KMS-11 (cell line): ENCODE measurements around the gene TRMT5.

Experiments
- H2AFZ ChIP-seq: fragments of 200-600 bp; sonication (generic); 2 replicates; pipeline ENCODE4 v1.6.1; 2016; ENCODE audit warnings: antibody characterized with exemption, mixed run types, low read depth
- H3K27ac ChIP-seq: fragments of 200-600 bp; sonication (generic); 2 replicates; pipeline ENCODE4 v1.6.1; 2016; ENCODE audit warnings: mild to moderate bottlenecking, mixed run types
- H3K27me3 ChIP-seq: fragments of 200-600 bp; sonication (generic); 2 replicates; pipeline ENCODE4 v1.6.1; 2017; ENCODE audit warnings: mild to moderate bottlenecking, low read depth, mixed run types, moderate library complexity; ENCODE audit not compliant: insufficient read depth
- H3K36me3 ChIP-seq: fragments of 200-600 bp; sonication (generic); 2 replicates; pipeline ENCODE4 v1.6.1; 2017; ENCODE audit warnings: mild to moderate bottlenecking, mixed run types; ENCODE audit not compliant: insufficient read depth
- H3K4me1 ChIP-seq: fragments of 200-600 bp; sonication (generic); 2 replicates; pipeline ENCODE4 v1.6.1; 2016; ENCODE audit warnings: mild to moderate bottlenecking, low read depth, mixed run types; ENCODE audit not compliant: poor library complexity, severe bottlenecking
- H3K4me2 ChIP-seq: fragments of 200-600 bp; sonication (generic); 2 replicates; pipeline ENCODE4 v1.7.0; 2016; ENCODE audit warnings: mild to moderate bottlenecking, mixed run types
- H3K4me3 ChIP-seq: fragments of 200-600 bp; sonication (generic); IDR thresholded peaks from 2 replicates; pipeline ENCODE4 v1.6.1; 2017; ENCODE audit warnings: low read depth, low read length, mixed read lengths; ENCODE audit not compliant: insufficient read depth
- H3K79me2 ChIP-seq: fragments of 200-600 bp; sonication (generic); 2 replicates; pipeline ENCODE4 v1.6.1; 2016; ENCODE audit warnings: low read depth, mixed run types; ENCODE audit not compliant: insufficient read depth
- H3K9ac ChIP-seq: fragments of 200-600 bp; sonication (generic); 2 replicates; pipeline ENCODE4 v1.6.1; 2016; ENCODE audit warnings: mild to moderate bottlenecking, mixed run types
- H4K20me1 ChIP-seq: fragments of 200-600 bp; sonication (generic); 2 replicates; pipeline ENCODE4 v1.6.1; 2016; ENCODE audit warnings: mild to moderate bottlenecking, mixed run types; ENCODE audit not compliant: insufficient read depth
- TF ChIP-seq, protein P1 (sequence below): fragments of 200-600 bp; sonication (generic); conservative IDR thresholded peaks from 2 replicates; pipeline ENCODE4 v1.6.1; 2017; ENCODE audit warnings: low read depth, mild to moderate bottlenecking, antibody characterized with exemption, low read length, moderate library complexity, mixed read lengths

The TRMT5 gene

DNA sequence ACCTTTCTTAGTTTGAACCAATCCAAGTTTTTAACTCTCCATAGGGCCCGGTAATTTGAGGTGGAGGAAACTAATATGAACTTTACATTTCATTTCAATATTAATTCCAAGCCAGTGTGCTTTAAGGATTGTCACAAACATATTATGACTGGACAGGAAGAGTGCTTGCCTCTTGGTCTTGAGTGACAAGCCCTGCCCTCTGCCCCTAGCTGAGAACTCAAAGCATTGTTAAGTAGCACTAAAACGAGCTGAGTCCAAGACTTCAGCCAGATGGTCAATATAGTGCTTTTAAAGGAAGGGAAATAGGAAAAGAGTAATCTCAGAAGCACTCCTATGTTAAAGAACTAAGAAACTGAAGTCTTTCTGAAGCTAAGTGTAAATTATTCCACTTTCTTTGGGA is 17.1 kb downstream of the TRMT5 start:
- H3K4me3 ChIP-seq: no peak overlapping the region

DNA sequence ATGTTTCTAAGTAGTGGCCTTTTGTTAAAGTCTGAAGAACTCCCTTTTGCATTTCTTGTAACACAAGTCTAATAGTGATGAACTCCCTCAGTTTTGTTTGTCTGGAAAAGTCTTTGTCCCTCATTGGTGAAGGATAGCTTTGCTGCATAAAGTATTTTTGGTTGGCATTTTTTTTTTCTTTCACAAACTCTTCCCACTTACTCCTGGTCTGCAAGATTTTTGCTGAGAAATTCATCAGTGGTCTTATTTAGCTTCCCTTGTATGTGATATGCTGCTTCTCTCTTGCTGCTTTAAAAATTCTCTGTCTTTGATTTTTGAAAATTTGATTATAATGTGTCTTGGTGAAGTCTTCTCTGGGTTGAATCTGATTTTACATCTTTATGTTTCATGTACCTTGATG is 22.7 kb downstream of the TRMT5 start:
- no peak overlapping the region for H3K4me2 ChIP-seq

More for the DNA sequence above, 17.1 kb downstream of the TRMT5 start:
- Histone ChIP-seq H3K4me1 (peaks cover 8% of the 10 kb centered on the region), H3K4me2 (no peak overlapping the region), H4K20me1 (no peaks in the 10 kb centered on the region), H3K27me3 (no peaks in the 10 kb centered on the region), H3K9ac (no peak overlapping the region), H3K79me2 (no peaks in the 10 kb centered on the region), H2AFZ (no peak overlapping the region), H3K36me3 (no peaks in the 10 kb centered on the region), H3K27ac (no peak overlapping the region)
- TF ChIP-seq, protein P1, sequence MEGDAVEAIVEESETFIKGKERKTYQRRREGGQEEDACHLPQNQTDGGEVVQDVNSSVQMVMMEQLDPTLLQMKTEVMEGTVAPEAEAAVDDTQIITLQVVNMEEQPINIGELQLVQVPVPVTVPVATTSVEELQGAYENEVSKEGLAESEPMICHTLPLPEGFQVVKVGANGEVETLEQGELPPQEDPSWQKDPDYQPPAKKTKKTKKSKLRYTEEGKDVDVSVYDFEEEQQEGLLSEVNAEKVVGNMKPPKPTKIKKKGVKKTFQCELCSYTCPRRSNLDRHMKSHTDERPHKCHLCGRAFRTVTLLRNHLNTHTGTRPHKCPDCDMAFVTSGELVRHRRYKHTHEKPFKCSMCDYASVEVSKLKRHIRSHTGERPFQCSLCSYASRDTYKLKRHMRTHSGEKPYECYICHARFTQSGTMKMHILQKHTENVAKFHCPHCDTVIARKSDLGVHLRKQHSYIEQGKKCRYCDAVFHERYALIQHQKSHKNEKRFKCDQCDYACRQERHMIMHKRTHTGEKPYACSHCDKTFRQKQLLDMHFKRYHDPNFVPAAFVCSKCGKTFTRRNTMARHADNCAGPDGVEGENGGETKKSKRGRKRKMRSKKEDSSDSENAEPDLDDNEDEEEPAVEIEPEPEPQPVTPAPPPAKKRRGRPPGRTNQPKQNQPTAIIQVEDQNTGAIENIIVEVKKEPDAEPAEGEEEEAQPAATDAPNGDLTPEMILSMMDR: no peak

DNA sequence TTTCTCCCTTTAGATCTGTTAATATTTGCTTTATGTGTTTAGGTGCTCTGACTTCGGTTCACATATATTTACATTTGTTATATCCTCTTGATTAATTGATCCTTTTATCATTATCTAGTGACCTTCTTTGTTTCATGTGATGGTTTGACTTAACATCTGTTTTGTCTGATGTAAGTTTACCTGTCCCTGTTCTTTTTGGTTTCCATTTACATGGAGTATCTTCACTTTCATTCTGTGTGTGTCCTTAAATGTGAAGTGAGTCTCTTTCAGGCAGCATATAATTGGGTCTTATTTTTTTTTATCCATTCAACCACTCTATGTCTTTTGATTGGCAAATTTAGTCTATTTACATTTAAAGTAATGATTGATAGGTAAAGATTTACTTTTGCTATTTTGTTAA is 24.2 kb downstream of the TRMT5 start:
- Histone ChIP-seq H3K4me1 (no peaks in the 10 kb centered on the region), H3K79me2 (no peaks in the 10 kb centered on the region), H4K20me1 (no peaks in the 10 kb centered on the region), H3K9ac (no peak overlapping the region), H3K4me2 (no peak overlapping the region), H2AFZ (no peak overlapping the region), H3K36me3 (no peaks in the 10 kb centered on the region), H3K27me3 (no peaks in the 10 kb centered on the region), H3K4me3 (no peak overlapping the region), H3K27ac (no peak overlapping the region)
- TF ChIP-seq, protein P1: no peak

More for the DNA sequence above, 22.7 kb downstream of the TRMT5 start:
- Histone ChIP-seq H3K4me1 (no peaks in the 10 kb centered on the region), H3K27ac (no peak overlapping the region), H3K36me3 (no peaks in the 10 kb centered on the region), H3K4me3 (no peak overlapping the region), H3K9ac (no peak overlapping the region), H2AFZ (no peak overlapping the region), H3K27me3 (no peaks in the 10 kb centered on the region), H4K20me1 (no peaks in the 10 kb centered on the region), H3K79me2 (no peaks in the 10 kb centered on the region)
- TF ChIP-seq, protein P1: no peak

DNA sequence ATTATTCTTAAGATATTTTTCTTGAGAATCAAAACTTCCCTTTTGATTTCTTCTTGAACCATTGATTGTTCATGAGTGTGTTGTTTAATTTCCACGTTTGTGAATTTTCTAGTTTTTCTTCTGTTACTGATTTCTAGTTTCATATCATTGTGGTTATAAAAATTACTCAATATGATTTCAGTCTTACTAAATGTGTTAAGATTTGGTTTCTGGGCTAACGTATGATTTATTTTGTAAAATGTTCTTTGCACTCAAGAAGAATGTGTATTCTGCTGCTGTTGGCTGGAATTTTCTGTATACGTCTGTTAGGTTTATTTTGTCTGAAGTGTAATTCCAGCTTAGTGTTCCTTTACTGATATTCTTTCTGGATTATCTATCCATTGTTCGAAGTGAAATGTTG is 24.7 kb downstream of the TRMT5 start:
- H3K4me2 ChIP-seq: no peak overlapping the region
- H3K4me3 ChIP-seq: no peak overlapping the region
- H3K79me2 ChIP-seq: no peaks in the 10 kb centered on the region
- H3K27ac ChIP-seq: no peak overlapping the region
- TF ChIP-seq, protein P1: no peak
- H3K4me1 ChIP-seq: no peaks in the 10 kb centered on the region
- no peak overlapping the region for H3K9ac ChIP-seq
- H3K27me3 ChIP-seq: no peaks in the 10 kb centered on the region
- no peak overlapping the region for H2AFZ ChIP-seq
- no peaks in the 10 kb centered on the region for H3K36me3 ChIP-seq
- H4K20me1 ChIP-seq: no peaks in the 10 kb centered on the region
